CD14-positive monocyte (primary cell): Measurements from ENCODE around the gene NRG3. TPM values are rescaled to one million over a fixed set of nuclear protein-coding genes. Genes with fewer than 3 reads are reported as not detected.

Experiments
- DNase-seq, 3 donors: peaks; one replicate each; pipeline ENCODE4 v3.0.0-alpha.2; 2011 to 2022
- H2AFZ ChIP-seq: 2 replicates; pipeline ENCODE4 v1.6.0; 2012; ENCODE audit warnings: mild to moderate bottlenecking, low read depth, low read length, inconsistent platforms; ENCODE audit not compliant: insufficient read depth, poor library complexity, severe bottlenecking
- H3K27ac ChIP-seq, 2 donors: 1 replicate in 1 of 2; 2 replicates in 1 of 2; pipeline ENCODE4 v1.5.1; 2012 to 2013; ENCODE audit warnings: low read length in 2 of 2, control low read depth in 1 of 2, inconsistent platforms in 1 of 2, low read depth in 1 of 2, mild to moderate bottlenecking in 1 of 2
- H3K27me3 ChIP-seq, 2 donors: one replicate each; pipeline versions ENCODE4 v1.6.0 to v1.6.1; 2011 to 2013; ENCODE audit warnings: low read length in 2 of 2; ENCODE audit not compliant: control insufficient read depth in 2 of 2, insufficient read depth in 2 of 2
- H3K36me3 ChIP-seq, 2 donors: replicated peaks in 1 of 2; 1 replicate in 1 of 2; 2 replicates in 1 of 2; pipeline versions ENCODE4 v1.5.1 to v1.6.1; 2012 to 2013; ENCODE audit warnings: low read length in 2 of 2, control low read depth in 1 of 2, inconsistent platforms in 1 of 2, mild to moderate bottlenecking in 1 of 2; ENCODE audit not compliant: insufficient read depth in 2 of 2, control insufficient read depth in 1 of 2
- H3K4me1 ChIP-seq, 2 donors: 1 replicate in 1 of 2; 2 replicates in 1 of 2; pipeline versions ENCODE4 v1.5.1 to v1.6.1; 2012 to 2013; ENCODE audit warnings: low read length in 2 of 2, control low read depth in 1 of 2, inconsistent platforms in 1 of 2, mild to moderate bottlenecking in 1 of 2, moderate library complexity in 1 of 2; ENCODE audit not compliant: insufficient read depth in 2 of 2, control insufficient read depth in 1 of 2
- H3K4me2 ChIP-seq: replicated peaks from 2 replicates; pipeline ENCODE3; 2012; ENCODE audit warnings: low read length, moderate library complexity, mild to moderate bottlenecking; ENCODE audit not compliant: poor library complexity, severe bottlenecking; ENCODE audit errors: extremely low read depth
- H3K4me3 ChIP-seq, 3 experiments: fragments of 200-600 bp in 1 of 3; sonication (generic) in 1 of 3; replicated peaks in 1 of 3; 1 replicate in 2 of 3; 2 replicates in 1 of 3; pipeline ENCODE4 v1.5.1; 2011 to 2013; ENCODE audit warnings: low read length in 3 of 3, mild to moderate bottlenecking in 3 of 3, control low read depth in 2 of 3, low read depth in 2 of 3, inconsistent platforms in 1 of 3, moderate library complexity in 1 of 3
- H3K79me2 ChIP-seq: 2 replicates; pipeline ENCODE4 v1.6.0; 2012; ENCODE audit warnings: mild to moderate bottlenecking, control low read depth, inconsistent platforms, low read length, moderate library complexity; ENCODE audit not compliant: insufficient read depth
- H3K9ac ChIP-seq: 2 replicates; pipeline ENCODE4 v1.6.0; 2017; ENCODE audit warnings: low read length, mild to moderate bottlenecking; ENCODE audit not compliant: insufficient read depth, poor library complexity, severe bottlenecking
- H3K9me3 ChIP-seq, 2 donors: replicated peaks in 1 of 2; 1 replicate in 1 of 2; 2 replicates in 1 of 2; pipeline versions ENCODE4 v1.5.1 to v1.6.1; 2012 to 2013; ENCODE audit warnings: low read length in 2 of 2, control low read depth in 1 of 2; ENCODE audit not compliant: control insufficient read depth in 1 of 2, insufficient read depth in 1 of 2
- H4K20me1 ChIP-seq: 2 replicates; pipeline ENCODE4 v1.6.0; 2012; ENCODE audit warnings: mild to moderate bottlenecking, low read length, control low read depth, moderate library complexity; ENCODE audit not compliant: insufficient read depth
- H3K27ac Mint-ChIP-seq, 7 donors: one replicate each; pipeline ENCODE4 v1.8.0; 2020; ENCODE audit warnings: mild to moderate bottlenecking in 7 of 7, mixed read lengths in 7 of 7, moderate library complexity in 6 of 7, inconsistent platforms in 2 of 7
- H3K27me3 Mint-ChIP-seq, 3 donors: one replicate each; pipeline ENCODE4 v1.8.0; 2021 to 2022; ENCODE audit warnings: low read depth in 3 of 3, mild to moderate bottlenecking in 3 of 3, mixed read lengths in 3 of 3, moderate library complexity in 3 of 3, inconsistent platforms in 1 of 3
- H3K36me3 Mint-ChIP-seq, 2 donors: one replicate each; pipeline ENCODE4 v1.8.0; 2020; ENCODE audit warnings: mixed read lengths in 2 of 2, inconsistent platforms in 1 of 2, mild to moderate bottlenecking in 1 of 2
- H3K4me1 Mint-ChIP-seq: one replicate; pipeline ENCODE4 v1.8.0; 2020; ENCODE audit warnings: mild to moderate bottlenecking, mixed read lengths
- H3K4me3 Mint-ChIP-seq, 2 donors: one replicate each; pipeline ENCODE4 v1.8.0; 2020; ENCODE audit warnings: mild to moderate bottlenecking in 2 of 2, mixed read lengths in 2 of 2, moderate library complexity in 1 of 2
- H3K9me3 Mint-ChIP-seq, 7 donors: one replicate each; pipeline ENCODE4 v1.8.0; 2020 to 2022; ENCODE audit warnings: mixed read lengths in 7 of 7, mild to moderate bottlenecking in 6 of 7, moderate library complexity in 6 of 7, inconsistent platforms in 2 of 7
- CTCF ChIP-seq: fragments of 200-600 bp; IDR thresholded peaks from one replicate; pipeline ENCODE4 v1.8.0; 2022; ENCODE audit warnings: antibody characterized with exemption, mild to moderate bottlenecking
- WGBS: methylation state at CpG from one replicate; pipeline ENCODE4 v1.1.5; 2013; ENCODE audit warnings: missing lambda C conversion rate; ENCODE audit not compliant: insufficient coverage; 5-methylcytosine and 5-hydroxymethylcytosine counted together
- intact Hi-C, 2 donors: fragments of 100-400 bp; cut with micrococcal nuclease; formaldehyde crosslinking; loops; one replicate each; pipeline versions ENCODE4 v1.15.0 to v1.15.1; 2023
- polyA plus RNA-seq, 3 donors: library from polyadenylated mRNA; depleted of rRNA in 1 of 3; unstranded in 2 of 3; stranded (reverse) in 1 of 3; fragments of 300-500 nt in 2 of 3; fragments of >200 nt in 1 of 3; fragmentation: Illumina TruSeq in 2 of 3; gene quantifications; 1 replicate in 2 of 3; 2 replicates in 1 of 3; pipeline ENCODE4 v1.2.3, GENCODE V29; 2012 to 2021

Gene NRG3
- polyA plus RNA-seq, 3 donors = not detected

GRCh38 chr10:81969136-81969535, 94.1 kb downstream of the NRG3 start:
- no peaks in the 10 kb centered on the region for H4K20me1 ChIP-seq
- peaks cover 0 to 5% of the 10 kb centered on the region in 2 donors for H3K9me3 ChIP-seq
- H3K27me3 ChIP-seq = no peaks in the 10 kb centered on the region
- no peak for DNase-seq
- no peak for TF ChIP-seq CTCF
- H3K4me2 ChIP-seq = no peak overlapping the region
- no peaks in the 10 kb centered on the region for H3K4me1 Mint-ChIP-seq
- H3K27me3 Mint-ChIP-seq = no peaks in the 10 kb centered on the region
- no peaks in the 10 kb centered on the region for H3K36me3 Mint-ChIP-seq
- no peaks in the 10 kb centered on the region for H3K79me2 ChIP-seq
- H3K27ac Mint-ChIP-seq = no peak overlapping the region
- intact Hi-C loops = no loop called here
- H3K4me1 ChIP-seq = no peaks in the 10 kb centered on the region
- no peaks in the 10 kb centered on the region for H3K36me3 ChIP-seq
- no peak overlapping the region for H3K4me3 ChIP-seq
- H3K9ac ChIP-seq = no peak overlapping the region
- H3K27ac ChIP-seq = no peak overlapping the region
- H3K4me3 Mint-ChIP-seq = no peak overlapping the region
- peaks cover 0 to 6% (median 3%) of the 10 kb centered on the region in 7 donors for H3K9me3 Mint-ChIP-seq
- H2AFZ ChIP-seq = no peak overlapping the region
- no CpG with 5 or more reads among the region's 2 CpGs for WGBS

GRCh38 chr10:81978238-81978637, 103.2 kb downstream of the NRG3 start:
- no peaks in the 10 kb centered on the region for H3K79me2 ChIP-seq
- no peak for DNase-seq
- Mint-ChIP-seq H3K4me3 (no peak overlapping the region), H3K9me3 (peaks cover 0 to 9% (median 2%) of the 10 kb centered on the region in 7 donors), H3K27ac (no peak overlapping the region), H3K36me3 (no peaks in the 10 kb centered on the region), H3K4me1 (no peaks in the 10 kb centered on the region), H3K27me3 (no peaks in the 10 kb centered on the region)
- H2AFZ ChIP-seq = no peak overlapping the region
- H3K9me3 ChIP-seq = peaks cover 0 to 4% of the 10 kb centered on the region in 2 donors
- no peak overlapping the region for H3K4me3 ChIP-seq
- H3K9ac ChIP-seq = no peak overlapping the region
- no peaks in the 10 kb centered on the region for H3K36me3 ChIP-seq
- no peak overlapping the region for H3K4me2 ChIP-seq
- no peaks in the 10 kb centered on the region for H3K27me3 ChIP-seq
- no peak overlapping the region for H3K27ac ChIP-seq
- WGBS = no CpG with 5 or more reads among the region's 2 CpGs
- no peak for TF ChIP-seq CTCF
- intact Hi-C loops = no loop called here
- no peaks in the 10 kb centered on the region for H4K20me1 ChIP-seq
- no peaks in the 10 kb centered on the region for H3K4me1 ChIP-seq
